HUDEP-2 (cell line): ENCODE data around the gene EHMT1.
"Not testable (repeated sequence)": the region's sequence is repeated elsewhere in the genome, so short reads cannot be mapped to it uniquely, and the experiment has no call there.

ENCODE experiments used
- DNase-seq, 76 experiments: peaks; one replicate each; lab custom pipeline; 2025; ENCODE audit not compliant: unreplicated experiment in 76 of 76; lab: John Stamatoyannopoulos, UW

The EHMT1 gene

DNA sequence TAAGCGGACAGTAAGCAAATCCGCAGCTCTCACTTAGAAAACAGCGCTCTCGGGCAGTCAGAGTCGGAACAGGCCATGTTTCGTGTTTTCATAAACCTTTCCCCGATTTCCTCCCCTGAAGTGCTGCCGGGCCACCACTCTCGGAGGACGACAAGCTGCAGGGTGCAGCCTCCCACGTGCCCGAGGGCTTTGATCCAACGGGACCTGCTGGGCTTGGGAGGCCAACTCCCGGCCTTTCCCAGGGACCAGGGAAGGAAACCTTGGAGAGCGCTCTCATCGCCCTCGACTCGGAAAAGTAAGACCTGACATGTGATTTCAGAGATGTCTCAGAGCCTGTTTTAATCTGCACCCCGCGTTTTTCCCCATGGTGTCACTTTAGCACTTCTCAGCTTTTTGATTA, 159.0 kb downstream of the EHMT1 start:
- DNase-seq = no peak

GRCh38 chr9:137778336-137778735, 159.5 kb downstream of the EHMT1 start:
- no peak for DNase-seq

DNA sequence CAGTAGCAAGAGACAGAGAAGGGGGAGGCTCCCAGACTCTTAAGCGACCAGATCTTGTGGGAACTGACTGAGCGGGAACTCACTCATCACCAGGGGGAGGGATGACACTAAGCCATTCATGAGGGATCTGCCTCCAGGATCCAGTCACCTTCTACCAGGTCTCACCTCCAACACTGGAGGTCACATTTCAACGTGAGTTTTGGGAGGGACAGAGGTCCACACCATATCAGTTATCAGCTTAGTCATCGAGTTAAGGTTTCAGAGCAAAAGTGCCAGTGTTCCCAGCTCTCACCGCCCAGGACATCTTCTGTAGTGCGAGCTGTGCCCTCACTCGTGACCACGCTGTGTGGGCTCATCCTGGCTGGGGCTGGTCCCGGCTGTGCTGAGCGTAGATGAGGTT, 160.1 kb downstream of the EHMT1 start:
- no peak for DNase-seq

GRCh38 chr9:137780031-137780430, 161.2 kb downstream of the EHMT1 start:
- DNase-seq = not testable (repeated sequence)

DNA sequence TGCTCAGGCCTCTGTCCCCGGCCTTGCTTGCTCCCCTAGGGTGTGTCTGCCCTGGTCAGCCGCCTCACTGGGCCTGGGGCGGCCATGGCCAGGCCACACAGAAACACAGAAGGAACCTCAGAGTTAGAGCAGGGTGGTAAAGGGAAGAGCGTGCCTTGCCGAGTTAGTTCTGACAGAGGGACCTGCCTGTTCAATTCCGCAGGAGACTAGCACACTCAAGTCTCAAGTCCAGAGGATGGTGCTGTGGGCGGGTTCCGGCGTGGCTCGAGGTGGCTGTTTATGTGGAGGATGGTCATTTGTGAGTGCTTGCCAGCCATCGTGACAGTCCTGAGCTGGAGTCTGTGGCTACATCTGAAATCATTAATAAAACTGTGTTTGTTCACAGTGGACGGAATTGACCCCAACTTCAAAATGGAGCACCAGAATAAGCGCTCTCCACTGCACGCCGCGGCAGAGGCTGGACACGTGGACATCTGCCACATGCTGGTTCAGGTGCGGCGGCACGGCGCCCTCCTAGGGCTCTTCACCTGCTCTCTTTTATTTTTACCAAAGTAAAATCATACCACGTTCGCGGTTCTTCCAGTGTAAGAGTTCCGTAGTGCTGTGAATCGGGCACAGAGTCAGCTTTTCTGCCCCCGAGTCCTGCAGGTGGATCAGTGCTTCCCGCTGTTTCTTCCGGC, 163.2 kb downstream of the EHMT1 start:
- no peak for DNase-seq

DNA sequence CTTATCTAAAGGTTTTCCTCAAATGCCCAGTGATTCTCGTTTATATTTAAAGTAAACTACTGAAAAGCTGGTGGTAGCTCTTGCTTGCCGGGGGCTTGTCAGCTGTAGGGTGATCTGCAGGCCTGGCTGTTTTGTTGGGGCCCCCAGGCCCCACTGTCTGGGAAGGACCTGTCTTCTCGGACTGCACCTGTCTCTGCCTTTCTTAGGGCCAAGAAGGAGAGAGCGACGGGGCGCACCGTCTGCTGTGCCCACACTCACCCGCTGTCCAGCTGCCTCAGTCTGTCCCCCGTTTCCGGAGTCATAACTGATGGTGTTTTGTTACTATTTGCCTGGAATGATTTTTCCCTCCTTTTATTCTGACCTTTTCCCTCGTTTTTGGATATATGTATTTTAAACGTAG, 164.7 kb downstream of the EHMT1 start:
- no peak for DNase-seq

DNA sequence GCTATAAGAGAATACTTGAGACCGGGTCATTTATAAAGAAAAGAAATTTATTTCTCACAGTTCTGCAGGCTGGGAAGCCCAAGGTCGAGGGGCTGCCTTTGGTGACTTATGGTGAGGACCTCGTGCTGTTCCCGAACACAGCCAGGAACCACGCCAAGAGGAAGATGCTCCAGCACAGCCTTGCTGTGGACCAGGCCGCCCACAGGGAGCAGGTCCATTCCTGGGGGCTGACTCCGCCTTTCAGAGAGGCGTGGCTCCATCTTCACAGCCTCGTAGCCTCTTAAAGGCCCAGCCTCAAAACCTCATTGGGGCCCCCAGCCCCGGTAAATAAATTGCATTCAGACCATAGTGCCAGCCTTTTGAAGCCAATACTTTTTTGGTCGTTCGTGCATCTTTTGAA, 165.2 kb downstream of the EHMT1 start:
- no peak for DNase-seq

DNA sequence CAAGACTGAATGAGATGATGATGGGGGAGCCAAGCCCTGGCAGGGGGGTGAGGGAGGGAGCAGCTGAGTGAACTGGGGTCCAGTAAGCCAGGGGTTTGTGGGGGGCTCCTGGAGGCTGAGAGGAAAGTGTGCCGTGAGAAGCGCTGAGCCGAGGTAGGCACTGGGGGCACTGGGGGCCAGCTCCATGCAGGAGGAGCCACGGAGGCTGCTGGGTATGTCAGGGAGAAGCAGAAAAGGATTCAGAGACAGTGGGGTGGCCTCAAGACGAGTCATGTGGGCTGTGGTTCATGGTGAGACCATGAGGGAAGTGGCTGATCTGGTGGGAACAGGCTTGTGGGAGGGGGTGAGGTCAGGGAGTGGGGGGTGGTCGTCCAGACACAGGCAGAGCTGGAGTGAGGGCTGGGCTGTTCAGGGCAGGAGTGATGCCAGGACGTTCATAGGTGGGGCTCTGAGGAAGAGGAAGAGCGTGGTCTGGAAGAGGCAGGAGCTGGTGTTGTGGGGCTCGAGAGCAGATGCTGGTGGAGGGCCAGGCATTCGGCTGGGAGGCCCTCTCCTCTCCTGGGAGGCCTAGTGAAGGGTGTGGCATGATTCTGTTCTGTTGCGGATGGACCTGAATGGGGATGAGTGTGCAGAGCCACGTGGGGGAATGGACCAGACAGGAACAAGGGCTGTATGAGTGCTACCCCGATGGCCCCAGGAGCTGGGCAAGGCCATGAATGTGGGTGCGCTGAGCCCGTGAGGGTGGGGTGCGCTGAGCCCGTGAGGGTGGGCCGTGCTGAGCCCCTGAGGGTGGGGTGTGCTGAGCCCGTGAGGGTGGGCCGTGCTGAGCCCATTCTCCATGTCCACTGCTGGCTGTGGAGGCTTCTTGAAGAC, 166.1 kb downstream of the EHMT1 start:
- no peak for DNase-seq

GRCh38 chr9:137785704-137786161, 166.9 kb downstream of the EHMT1 start:
- DNase-seq = no peak

DNA sequence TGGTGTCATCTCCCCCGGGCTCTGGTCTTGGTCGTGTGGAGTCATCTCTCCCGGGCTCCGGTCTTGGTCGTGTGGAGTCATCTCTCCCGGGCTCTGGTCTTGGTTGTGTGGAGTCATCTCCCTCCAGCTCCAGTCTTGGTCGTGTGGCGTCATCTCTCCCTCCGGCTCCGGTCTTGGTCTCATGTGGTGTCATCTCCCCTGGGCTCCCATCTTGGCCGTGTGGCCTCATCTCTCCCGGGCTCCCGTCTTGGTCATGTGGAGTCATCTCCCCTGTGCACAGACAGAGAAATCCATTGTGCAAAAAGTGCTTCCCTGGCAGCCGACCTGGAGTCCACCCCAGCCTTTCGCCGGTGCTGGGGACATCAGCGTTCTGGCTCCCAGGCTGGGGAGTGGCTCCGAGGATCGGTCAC, 167.7 kb downstream of the EHMT1 start:
- DNase-seq = no peak

- DNase-seq = no peak
Observed at GRCh38 chr9:137787381-137787780, 168.6 kb downstream of the EHMT1 start.

DNA sequence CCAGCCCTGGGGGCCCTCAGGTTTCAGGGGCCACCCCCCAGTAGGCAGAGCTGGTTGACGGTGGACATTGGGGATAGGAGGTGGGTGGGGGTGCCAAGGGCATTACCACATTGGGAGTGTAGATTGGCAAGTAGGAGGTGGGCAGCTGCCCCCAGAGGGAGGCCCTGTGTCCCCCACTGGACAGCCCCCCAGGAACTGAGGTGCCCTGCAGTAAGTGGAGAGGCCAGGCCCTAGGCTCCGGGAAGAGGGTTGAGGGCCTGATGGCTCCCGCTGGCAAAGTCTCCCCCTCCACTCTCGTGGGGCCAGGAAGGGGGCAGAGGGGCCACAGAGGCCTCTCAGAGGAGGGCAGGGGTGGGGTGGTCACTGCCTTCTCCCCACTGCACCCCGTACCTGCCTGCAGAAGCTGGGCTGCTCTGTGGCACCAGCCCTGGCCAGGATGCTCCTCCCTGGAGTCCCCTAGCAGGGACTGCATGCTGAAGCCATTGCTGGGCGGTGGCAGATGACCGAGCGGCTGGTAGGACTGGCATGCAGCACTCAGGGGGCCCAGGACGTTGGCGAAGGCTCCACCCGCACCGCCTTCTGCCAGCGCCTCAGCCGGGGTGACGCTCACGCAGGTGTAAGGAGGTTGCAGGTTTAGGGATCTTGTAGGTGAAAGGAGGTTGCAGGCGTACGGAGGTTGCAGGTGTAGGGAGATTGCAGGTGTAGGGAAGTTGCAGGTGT, 169.1 kb downstream of the EHMT1 start:
- no peak for DNase-seq

DNA sequence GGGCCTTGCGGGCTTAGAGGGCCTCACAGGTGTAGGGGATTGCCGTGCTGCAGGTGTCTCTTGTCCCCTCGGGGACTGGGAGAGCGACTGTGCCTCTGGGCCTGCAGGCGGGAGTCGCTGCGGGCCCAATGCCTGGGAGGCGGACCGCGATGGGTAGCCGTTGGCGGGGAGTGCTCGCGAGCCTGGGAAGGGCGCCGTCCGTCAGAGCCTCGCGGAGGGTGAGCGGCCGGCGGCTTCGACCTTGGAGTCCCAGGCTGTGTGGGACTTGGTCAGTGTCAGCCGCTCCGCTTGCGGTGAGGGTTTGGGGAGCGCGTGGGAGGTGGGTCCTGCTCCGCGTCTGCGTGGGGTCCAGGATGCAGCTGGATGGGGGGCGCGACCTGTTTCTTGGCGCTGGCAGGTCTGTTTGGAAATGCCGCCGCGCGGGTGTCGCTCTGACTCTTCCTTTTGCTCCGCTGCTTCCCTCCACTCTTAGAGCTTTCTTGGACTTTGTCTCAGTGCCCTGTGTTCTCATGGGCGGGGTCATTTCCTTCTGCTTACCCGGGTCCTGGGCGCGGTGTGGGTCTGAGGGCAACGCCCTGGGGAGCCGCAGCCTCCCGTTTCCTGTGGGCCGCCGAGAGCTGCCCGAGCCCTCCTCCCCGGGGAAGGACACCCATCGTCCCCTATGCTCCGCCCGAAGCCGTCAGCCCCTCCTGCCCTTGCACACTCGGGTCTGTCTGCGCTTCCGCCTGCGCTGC, 169.9 kb downstream of the EHMT1 start:
- peak in 43 of 76 experiments; percentile 3 to 59 (median 28) for DNase-seq

DNA sequence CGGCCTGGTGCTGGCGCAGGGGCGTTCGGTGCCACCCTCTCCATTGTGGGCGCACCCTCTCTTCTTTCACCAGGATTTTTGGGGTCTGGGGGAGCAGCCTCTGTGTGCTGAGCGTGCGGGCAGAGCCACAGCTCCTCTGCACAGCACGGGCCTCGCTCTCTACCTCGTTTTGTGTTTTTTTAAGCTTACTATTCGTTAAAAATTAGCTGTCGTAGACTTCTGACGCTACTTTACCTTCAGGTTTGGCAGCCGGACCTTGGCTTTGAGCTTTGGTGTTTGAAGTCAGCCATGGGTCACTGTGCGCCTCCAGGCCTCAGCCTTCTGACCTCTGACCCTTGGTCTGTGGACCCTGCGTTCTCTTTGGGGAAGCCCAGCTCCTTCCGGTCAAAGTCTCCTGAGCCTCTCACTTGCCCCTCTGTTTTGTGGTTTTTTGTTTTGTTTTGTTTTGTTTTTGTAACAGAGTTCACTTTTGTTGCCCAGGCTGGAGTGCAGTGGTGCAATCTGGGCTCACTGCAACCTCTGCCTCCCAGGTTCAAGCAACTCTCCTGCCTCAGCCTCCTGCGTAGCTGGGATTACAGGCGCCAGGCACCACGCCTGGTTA, 170.6 kb downstream of the EHMT1 start:
- DNase-seq = no peak

GRCh38 chr9:137791947-137792346, 173.1 kb downstream of the EHMT1 start:
- DNase-seq = no peak

- no peak for DNase-seq
Observed at GRCh38 chr9:137793196-137793841, 174.5 kb downstream of the EHMT1 start.

DNA sequence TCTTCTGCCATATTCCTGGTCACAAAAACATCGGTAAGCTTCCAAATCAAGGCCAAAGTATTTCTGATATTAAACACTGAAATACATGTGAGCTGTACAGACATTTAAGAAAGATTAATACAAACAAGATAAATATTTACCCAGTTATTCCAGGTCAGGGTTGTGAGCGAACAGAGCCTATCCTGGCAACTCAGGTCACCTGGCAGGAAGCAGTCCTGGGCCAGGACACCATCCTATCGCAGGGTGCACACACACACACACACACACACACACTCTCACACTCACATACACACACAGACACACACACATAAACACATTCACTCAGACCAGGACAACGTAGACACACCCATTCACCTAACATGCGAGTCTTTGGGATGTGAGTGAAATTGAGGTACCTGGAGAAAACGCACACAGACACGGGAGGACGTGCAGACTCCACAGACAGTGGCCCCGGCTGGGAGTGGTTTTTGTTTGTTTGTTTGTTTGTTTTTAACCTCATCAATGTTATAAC, 176.4 kb downstream of the EHMT1 start:
- DNase-seq = no peak

GRCh38 chr9:137797206-137798120, 178.7 kb downstream of the EHMT1 start:
- DNase-seq = no peak

DNA sequence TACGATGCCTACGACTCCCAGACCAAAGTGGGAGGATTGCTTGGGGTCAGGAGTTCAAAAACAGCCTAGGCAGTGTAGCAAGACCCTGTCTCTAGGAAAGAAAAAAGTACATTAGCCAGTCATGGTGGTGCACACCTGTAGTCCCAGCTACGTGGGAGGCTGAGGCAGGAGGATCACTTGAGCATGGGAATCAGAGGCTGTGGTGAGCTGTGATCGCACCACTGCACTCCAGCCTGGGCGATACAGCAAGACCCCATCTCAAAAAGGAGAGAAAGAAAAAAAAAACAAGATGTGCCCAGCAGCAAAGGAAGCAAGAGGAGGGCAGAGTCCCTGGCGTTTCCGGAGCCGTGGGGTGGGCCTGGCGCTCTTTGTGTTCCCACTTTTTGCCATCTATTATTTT, 179.3 kb downstream of the EHMT1 start:
- no peak for DNase-seq
